Activated T-cell treated with anti-CD3 and anti-CD28 coated beads, Interleukin-2, amount 50 U/mL, for 72 hours (primary cell): Measurements from ENCODE around the gene C1QTNF7. TPM values are rescaled to one million over a fixed set of nuclear protein-coding genes. Genes with fewer than 3 reads are reported as not detected.

Source experiments
- ATAC-seq, 2 donors: fragments of 150-1000 bp; cut with Tn5 transposase; replicated peaks in 1 of 2; 2 replicates each; pipeline ENCODE4 v1.10.0; 2021; ENCODE audit warnings: moderate library complexity in 2 of 2, mild to moderate bottlenecking in 1 of 2
- DNase-seq, 2 donors: peaks; one replicate each; pipeline ENCODE4 v3.0.0; 2021 to 2022; ENCODE audit warnings: mixed read lengths in 1 of 2
- H3K27ac Mint-ChIP-seq: one replicate; pipeline ENCODE4 v1.8.0; 2022; ENCODE audit warnings: mild to moderate bottlenecking, moderate library complexity, mixed read lengths
- H3K27me3 Mint-ChIP-seq: one replicate; pipeline ENCODE4 v1.8.0; 2022; ENCODE audit warnings: low read depth, mixed read lengths
- H3K36me3 Mint-ChIP-seq, 2 donors: one replicate each; pipeline ENCODE4 v1.8.0; 2022; ENCODE audit warnings: mixed read lengths in 2 of 2, mild to moderate bottlenecking in 1 of 2; ENCODE audit not compliant: insufficient read depth in 2 of 2
- H3K4me1 Mint-ChIP-seq: one replicate; pipeline ENCODE4 v1.8.0; 2022; ENCODE audit warnings: low read depth, mixed read lengths
- H3K4me3 Mint-ChIP-seq, 2 donors: one replicate each; pipeline ENCODE4 v1.8.0; 2022; ENCODE audit warnings: mild to moderate bottlenecking in 2 of 2, mixed read lengths in 2 of 2, moderate library complexity in 2 of 2
- H3K9me3 Mint-ChIP-seq, 2 donors: one replicate each; pipeline ENCODE4 v1.8.0; 2022; ENCODE audit warnings: mixed read lengths in 2 of 2
- total RNA-seq, 2 donors: library from RNA; stranded (reverse); gene quantifications; one replicate each; pipeline ENCODE4 v1.2.3, GENCODE V29; 2022

Gene C1QTNF7, protein sequence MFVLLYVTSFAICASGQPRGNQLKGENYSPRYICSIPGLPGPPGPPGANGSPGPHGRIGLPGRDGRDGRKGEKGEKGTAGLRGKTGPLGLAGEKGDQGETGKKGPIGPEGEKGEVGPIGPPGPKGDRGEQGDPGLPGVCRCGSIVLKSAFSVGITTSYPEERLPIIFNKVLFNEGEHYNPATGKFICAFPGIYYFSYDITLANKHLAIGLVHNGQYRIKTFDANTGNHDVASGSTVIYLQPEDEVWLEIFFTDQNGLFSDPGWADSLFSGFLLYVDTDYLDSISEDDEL
- not detected for total RNA-seq

DNA sequence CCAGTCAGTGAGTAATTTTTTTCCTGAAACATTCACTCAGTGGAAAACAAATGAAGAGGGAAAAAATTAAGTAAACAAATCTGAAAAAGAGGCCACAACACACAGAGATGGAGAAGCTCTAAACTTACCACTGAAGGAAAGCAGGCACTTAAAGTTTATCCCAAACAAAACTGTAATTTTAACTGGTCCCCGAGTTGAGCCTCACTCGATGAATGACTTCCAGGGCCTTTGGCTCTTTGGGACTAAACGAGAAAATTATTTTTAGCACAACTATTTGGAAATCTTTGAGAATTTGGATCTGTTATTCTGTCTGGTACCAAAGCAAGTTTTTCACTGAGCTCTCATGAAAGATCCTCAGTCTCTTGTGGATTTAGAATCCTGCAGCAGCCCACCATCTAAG is at the start of gene C1QTNF7:
C1QTNF7 (plus strand) TSS at position 333 of the 400 bp plus-strand sequence. CDS start 7,711 bp downstream, outside the sequence.
- H3K36me3 Mint-ChIP-seq: no peaks in the 10 kb centered on the region
- no peak for ATAC-seq
- no peaks in the 10 kb centered on the region for H3K27me3 Mint-ChIP-seq
- H3K27ac Mint-ChIP-seq: no peak within 1 kb of the TSS
- H3K4me1 Mint-ChIP-seq: peaks cover 36% of the 10 kb centered on the region
- H3K9me3 Mint-ChIP-seq: peaks cover 0 to 2% of the 10 kb centered on the region in 2 donors
- no peak for DNase-seq
- no peak within 1 kb of the TSS for H3K4me3 Mint-ChIP-seq

DNA sequence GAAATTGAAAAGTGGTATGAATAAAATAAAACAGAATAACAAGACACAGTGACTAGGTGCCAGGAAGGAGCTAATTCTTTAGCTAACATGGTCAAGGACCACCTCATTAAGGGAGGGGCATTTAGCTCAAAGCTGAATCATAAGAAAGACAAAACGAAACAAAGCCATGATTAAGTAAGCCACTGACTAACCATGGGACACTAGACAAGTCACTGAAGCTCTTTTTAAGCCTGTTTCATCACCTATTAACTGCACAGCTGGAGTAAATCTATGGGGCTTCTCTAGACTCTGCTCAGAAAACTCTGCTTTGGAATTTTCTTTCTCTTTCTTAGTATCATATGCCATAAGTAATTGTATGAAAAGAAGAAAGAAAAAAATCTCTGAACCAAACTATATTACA is 49.8 kb upstream of the C1QTNF7 start:
- Mint-ChIP-seq H3K4me3 (no peak overlapping the region), H3K9me3 (peaks cover 0 to 4% of the 10 kb centered on the region in 2 donors), H3K4me1 (peaks cover 33% of the 10 kb centered on the region), H3K27ac (no peak overlapping the region), H3K36me3 (no peaks in the 10 kb centered on the region), H3K27me3 (no peaks in the 10 kb centered on the region)
- DNase-seq: no peak
- peak; percentile 69 to 82 for ATAC-seq

DNA sequence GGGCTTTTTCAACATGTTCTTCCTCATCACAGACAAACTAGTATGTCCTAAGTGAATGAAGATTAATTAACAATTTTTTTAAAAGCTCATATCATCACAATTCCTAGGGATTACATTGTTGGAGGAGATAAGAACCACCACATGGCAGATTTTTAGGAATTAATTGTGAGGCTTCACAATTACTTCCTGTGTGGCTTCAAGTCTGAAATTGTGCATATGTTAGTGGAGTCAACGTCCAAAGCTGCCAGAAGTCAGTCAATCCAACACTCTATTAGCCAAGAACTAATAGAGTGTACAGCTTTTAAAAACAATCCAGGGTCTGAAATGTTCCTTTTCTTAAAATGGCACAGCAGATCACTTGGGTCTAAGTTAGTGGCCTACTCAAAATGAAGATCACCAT is 49.3 kb upstream of the C1QTNF7 start:
- ATAC-seq (no peak), DNase-seq (no peak)
- Mint-ChIP-seq H3K9me3 (peaks cover 0 to 4% of the 10 kb centered on the region in 2 donors), H3K36me3 (no peaks in the 10 kb centered on the region), H3K4me1 (peaks cover 33% of the 10 kb centered on the region), H3K4me3 (no peak overlapping the region), H3K27ac (no peak overlapping the region), H3K27me3 (no peaks in the 10 kb centered on the region)

DNA sequence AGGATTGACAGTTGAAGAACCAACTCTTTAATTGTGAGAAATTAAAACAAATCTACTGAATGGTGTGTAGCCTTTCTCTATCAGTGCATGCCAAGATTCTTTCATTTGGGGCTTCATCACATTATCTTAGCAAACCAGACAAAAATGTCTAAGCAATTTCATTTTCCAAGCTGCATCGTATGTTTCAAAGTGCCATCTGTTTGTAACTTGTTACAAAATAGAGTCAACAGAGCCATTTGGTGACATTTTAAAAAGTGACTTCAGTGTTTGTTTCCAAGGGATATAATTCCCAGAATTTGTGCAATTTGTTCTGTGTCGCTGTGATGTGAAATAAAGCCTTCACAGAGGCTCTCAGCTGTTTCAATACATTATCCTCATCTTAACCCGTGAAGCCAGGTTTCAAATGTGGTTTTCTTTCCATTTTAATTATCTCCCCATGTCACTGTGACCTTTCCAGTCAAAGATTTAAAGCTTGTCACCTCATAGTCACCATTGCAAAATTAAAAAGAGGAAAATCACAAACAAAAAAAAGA is 46.0 kb upstream of the C1QTNF7 start:
- DNase-seq (no peak), ATAC-seq (no peak)
- Mint-ChIP-seq H3K36me3 (no peaks in the 10 kb centered on the region), H3K27me3 (no peaks in the 10 kb centered on the region), H3K27ac (no peak overlapping the region), H3K4me1 (peaks cover 18% of the 10 kb centered on the region), H3K4me3 (no peak overlapping the region), H3K9me3 (peaks cover 0 to 4% of the 10 kb centered on the region in 2 donors)

DNA sequence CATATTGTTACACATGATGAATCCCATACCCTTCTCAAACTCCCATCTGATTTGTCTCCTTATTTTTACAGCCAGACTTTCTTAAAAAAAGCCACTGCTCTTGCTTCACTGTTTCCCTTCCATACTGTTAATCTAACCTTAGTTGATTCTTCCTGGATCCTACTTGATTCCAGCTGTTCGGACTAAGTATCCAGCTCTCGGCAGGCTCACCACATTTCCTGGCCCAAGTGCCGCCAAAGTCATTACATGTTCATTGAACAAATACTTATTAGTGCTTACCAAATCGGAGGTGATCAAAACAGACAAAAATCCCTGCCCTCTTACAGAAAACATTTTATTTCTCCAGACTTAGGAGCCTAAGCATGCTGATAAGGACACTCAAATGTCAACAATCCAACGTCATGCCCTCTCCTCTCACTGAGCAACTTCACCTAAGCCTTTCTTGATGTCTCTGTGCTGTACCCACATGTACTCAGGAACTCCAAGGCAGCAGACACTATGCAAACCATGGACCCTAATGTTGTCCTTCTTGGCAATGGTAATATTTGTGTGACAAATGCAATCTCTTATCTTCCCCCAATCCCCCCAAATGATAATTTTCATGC is 45.1 kb upstream of the C1QTNF7 start:
- DNase-seq (no peak), ATAC-seq (no peak)
- H3K4me3 Mint-ChIP-seq: no peak overlapping the region
- H3K36me3 Mint-ChIP-seq: no peaks in the 10 kb centered on the region
- peaks cover 0 to 4% of the 10 kb centered on the region in 2 donors for H3K9me3 Mint-ChIP-seq
- H3K4me1 Mint-ChIP-seq: peaks cover 10% of the 10 kb centered on the region
- no peaks in the 10 kb centered on the region for H3K27me3 Mint-ChIP-seq
- H3K27ac Mint-ChIP-seq: no peak overlapping the region

DNA sequence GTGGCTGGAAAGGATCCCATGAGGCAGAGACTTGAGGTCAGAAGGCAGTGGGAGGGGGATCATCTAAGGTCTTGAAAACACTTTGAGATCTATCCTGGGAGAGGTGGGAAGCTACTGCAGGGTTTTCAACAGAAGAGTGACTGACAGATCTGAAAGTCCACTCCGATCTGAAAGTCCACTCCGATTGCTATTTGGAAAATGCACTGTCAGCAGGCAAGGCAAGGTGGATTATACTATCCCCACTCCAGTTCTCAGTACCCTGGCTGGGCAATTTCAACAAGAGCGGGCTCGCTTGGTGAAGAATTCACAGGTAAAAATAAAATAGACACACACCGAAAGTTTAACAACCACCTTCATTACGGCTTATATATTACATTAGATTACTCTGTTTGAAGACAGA is 42.3 kb upstream of the C1QTNF7 start:
- H3K27ac Mint-ChIP-seq: no peak overlapping the region
- peaks cover 0 to 4% of the 10 kb centered on the region in 2 donors for H3K9me3 Mint-ChIP-seq
- ATAC-seq (no peak), DNase-seq (no peak)
- no peaks in the 10 kb centered on the region for H3K4me1 Mint-ChIP-seq
- H3K4me3 Mint-ChIP-seq: no peak overlapping the region
- no peaks in the 10 kb centered on the region for H3K27me3 Mint-ChIP-seq
- no peaks in the 10 kb centered on the region for H3K36me3 Mint-ChIP-seq

DNA sequence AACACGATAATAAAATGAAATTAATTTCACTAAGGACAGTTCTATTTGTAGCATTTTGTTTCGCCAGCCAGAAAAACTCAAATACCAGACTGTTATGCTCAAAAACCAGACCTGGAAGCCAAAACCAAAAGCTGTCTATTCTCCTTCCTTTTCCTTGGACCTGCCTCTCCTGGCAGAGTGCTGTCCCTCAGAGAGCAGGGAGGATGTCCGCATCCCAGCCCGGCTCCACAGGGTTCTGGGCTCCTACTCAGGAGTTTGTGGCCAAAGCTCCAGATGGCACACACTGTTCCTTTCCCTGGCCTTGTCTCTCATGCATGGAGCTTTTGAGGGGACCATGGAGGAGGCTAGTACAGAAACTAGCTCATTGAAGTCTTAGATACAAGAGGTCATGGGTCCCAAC is 41.9 kb upstream of the C1QTNF7 start:
- H3K4me3 Mint-ChIP-seq: no peak overlapping the region
- DNase-seq: no peak
- H3K27me3 Mint-ChIP-seq: no peaks in the 10 kb centered on the region
- H3K27ac Mint-ChIP-seq: no peak overlapping the region
- no peaks in the 10 kb centered on the region for H3K36me3 Mint-ChIP-seq
- no peak for ATAC-seq
- peaks cover 0 to 4% of the 10 kb centered on the region in 2 donors for H3K9me3 Mint-ChIP-seq
- H3K4me1 Mint-ChIP-seq: no peaks in the 10 kb centered on the region

DNA sequence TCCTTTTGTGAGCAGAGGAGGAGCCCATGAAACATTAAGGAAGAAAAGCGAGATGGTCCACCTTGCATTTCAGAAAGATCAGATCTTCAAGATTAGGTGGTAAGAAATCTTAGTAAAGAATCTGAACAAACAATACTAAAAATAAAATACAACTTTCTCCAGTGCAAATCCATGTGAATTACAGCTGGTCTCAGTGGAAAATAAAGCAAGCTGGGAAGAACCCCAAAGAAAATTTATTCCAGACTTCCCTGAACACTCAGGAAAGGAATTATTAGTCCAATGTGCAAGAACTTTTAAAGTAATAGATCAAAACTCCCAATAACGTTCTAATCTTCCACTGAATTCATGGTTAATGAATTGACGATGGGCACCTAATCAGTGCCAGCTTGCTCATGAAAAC is 37.3 kb upstream of the C1QTNF7 start:
- ATAC-seq: no peak
- no peak overlapping the region for H3K4me3 Mint-ChIP-seq
- no peaks in the 10 kb centered on the region for H3K9me3 Mint-ChIP-seq
- H3K4me1 Mint-ChIP-seq: no peaks in the 10 kb centered on the region
- no peak for DNase-seq
- no peak overlapping the region for H3K27ac Mint-ChIP-seq
- H3K36me3 Mint-ChIP-seq: no peaks in the 10 kb centered on the region
- H3K27me3 Mint-ChIP-seq: no peaks in the 10 kb centered on the region

DNA sequence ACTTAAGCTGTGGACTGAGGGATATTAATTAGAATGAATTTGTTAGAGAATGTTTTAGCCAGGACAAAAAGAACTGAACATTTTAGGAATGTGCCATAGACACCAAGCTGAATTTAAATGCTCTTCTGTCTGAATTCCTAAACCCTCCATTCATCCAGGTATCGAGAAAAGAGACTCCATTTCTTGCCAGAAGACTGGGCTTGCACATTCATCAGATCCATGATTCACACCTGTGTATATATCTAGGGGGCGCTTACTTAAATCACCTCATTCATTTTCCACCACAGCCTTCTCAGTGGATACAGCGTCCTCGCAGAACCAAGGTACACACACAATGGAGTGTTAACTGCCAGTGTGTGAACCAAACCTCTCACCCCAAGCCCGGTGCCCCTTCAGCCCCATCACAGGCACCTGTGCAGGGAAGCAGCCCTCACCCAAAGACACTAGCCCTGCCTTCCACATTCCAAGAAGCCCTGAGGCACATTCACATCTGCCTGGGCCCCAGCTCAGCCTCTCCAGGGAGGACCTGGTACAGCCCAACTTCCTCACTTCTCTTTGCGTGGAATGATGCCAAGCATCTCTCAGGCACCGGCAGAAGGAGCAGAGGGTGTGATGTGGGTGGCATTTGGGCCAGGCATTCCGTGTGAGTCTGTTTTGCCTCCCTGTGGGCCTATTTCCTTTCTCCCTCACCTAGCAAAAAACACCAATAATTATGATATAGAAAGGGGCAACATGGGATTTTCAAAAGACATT is 35.6 kb upstream of the C1QTNF7 start:
- H3K4me3 Mint-ChIP-seq: no peak overlapping the region
- no peak overlapping the region for H3K27ac Mint-ChIP-seq
- no peaks in the 10 kb centered on the region for H3K9me3 Mint-ChIP-seq
- H3K36me3 Mint-ChIP-seq: no peaks in the 10 kb centered on the region
- H3K27me3 Mint-ChIP-seq: no peaks in the 10 kb centered on the region
- no peak for ATAC-seq
- H3K4me1 Mint-ChIP-seq: peaks cover 6% of the 10 kb centered on the region
- DNase-seq: no peak

DNA sequence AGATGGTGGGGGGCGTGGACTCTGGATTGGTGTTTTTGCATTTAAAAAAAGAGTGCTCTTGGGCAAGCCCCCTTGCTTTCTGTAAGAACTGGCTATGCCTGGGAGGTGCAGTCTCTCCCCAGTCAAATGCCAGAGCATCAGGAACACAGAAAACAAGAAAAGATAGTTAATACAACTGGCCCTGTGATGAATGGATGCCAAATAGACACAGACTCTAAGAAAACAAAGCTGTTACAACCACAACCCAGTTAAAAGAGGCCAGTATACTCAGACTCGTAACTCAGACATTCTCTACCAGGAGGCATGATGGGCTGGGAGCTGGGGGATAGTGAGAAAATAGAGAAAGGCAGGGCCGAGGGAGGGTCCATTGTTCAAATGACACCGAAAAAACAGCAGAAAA is 32.5 kb upstream of the C1QTNF7 start:
- Mint-ChIP-seq H3K4me3 (no peak overlapping the region), H3K27ac (no peak overlapping the region), H3K4me1 (peaks cover 10% of the 10 kb centered on the region), H3K36me3 (no peaks in the 10 kb centered on the region), H3K9me3 (no peaks in the 10 kb centered on the region), H3K27me3 (no peaks in the 10 kb centered on the region)
- no peak for DNase-seq
- ATAC-seq: no peak

DNA sequence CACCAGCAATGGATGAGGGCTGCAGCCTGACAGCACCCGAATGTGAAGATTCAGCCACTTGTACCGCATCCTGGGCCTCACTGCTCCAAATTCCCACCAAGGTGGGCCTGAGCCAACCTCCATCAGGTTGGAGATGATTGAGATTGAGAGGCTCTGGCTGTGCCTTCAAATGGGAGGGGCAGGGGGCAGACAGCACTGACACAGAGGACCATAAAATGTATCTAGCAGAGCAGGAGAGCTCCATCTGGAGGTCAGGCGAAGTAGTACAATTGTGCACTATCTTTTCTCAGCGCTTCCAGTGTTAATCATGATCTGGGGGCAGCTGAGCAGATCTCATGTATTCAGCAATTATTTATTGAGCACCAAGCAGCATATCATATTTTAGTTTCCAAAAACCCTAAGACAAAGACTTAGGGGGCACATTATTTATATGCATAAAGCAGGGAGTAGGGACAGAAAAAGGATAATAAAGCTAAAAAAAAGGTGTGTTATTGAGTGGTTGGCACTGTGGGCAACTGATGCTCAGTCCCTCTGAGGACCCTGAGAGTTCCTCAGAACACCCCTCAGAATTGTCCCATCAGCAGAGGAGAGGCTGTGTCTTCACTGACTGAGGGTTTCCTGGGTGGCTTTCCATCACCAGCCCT is 31.6 kb upstream of the C1QTNF7 start:
- Mint-ChIP-seq H3K4me3 (no peak overlapping the region), H3K4me1 (peaks cover 20% of the 10 kb centered on the region), H3K27ac (no peak overlapping the region), H3K9me3 (no peaks in the 10 kb centered on the region), H3K27me3 (no peaks in the 10 kb centered on the region), H3K36me3 (no peaks in the 10 kb centered on the region)
- peak; percentile 72 to 77 for ATAC-seq
- peak; percentile 63 to 66 for DNase-seq

DNA sequence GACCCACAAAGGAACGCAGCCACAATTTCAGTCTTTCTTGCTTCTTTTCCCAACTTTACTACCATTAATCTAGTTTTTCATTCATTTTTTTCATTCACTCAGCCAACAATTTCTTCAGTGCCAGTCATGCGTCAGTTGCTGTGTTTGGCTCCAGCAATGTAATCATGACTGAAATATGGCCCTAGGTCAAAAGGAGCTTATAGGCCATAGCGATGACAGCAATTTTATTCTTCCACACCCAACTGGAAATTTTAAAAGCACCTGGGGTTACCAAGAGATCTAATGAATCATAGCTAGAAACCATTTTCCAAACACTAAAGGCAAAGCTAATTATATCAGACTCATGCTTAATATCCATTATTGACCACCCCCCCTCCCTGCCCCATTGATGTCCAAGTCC is 29.8 kb upstream of the C1QTNF7 start:
- ATAC-seq (no peak), DNase-seq (no peak)
- Mint-ChIP-seq H3K9me3 (no peaks in the 10 kb centered on the region), H3K4me3 (no peak overlapping the region), H3K27ac (no peak overlapping the region), H3K27me3 (no peaks in the 10 kb centered on the region), H3K4me1 (peaks cover 31% of the 10 kb centered on the region), H3K36me3 (no peaks in the 10 kb centered on the region)

DNA sequence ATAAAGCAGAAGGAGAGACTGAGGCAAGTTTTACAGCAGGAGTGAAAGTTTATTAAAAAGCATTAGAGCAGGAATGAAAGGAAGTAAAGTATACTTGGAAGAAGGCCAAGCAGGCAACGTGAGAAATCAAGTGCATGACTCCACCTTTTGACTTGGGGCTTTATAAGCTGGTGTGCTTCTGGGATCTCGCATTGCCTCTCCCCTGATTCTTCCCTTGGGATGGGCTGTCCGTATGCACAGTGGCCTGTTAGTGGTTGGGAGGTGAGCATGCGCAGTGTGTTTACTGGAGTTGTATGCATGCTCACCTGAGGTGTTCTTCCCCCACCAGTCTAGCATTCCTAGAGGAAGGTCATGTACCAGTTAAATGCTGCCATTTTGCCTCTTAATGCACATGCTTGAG is 29.1 kb upstream of the C1QTNF7 start:
- ATAC-seq (no peak), DNase-seq (no peak)
- no peaks in the 10 kb centered on the region for H3K27me3 Mint-ChIP-seq
- H3K4me3 Mint-ChIP-seq: no peak overlapping the region
- H3K27ac Mint-ChIP-seq: no peak overlapping the region
- no peaks in the 10 kb centered on the region for H3K36me3 Mint-ChIP-seq
- peaks cover 31% of the 10 kb centered on the region for H3K4me1 Mint-ChIP-seq
- H3K9me3 Mint-ChIP-seq: no peaks in the 10 kb centered on the region
